WTC11 (cell line): ENCODE data around the gene PTPRH.

Experiments
- TEAD4 ChIP-seq: sonication (generic); formaldehyde crosslinking; IDR thresholded peaks from 2 replicates; pipeline ENCODE4 v1.8.0; 2022; ENCODE audit warnings: mild to moderate bottlenecking, missing genetic modification reagents
- ZNF232 ChIP-seq: sonication (generic); formaldehyde crosslinking; IDR thresholded peaks from 2 replicates; pipeline ENCODE4 v1.8.0; 2022; ENCODE audit warnings: mild to moderate bottlenecking, missing genetic modification reagents
- TF ChIP-seq, protein P1 (sequence below): fragments of 200-600 bp; IDR thresholded peaks from 2 replicates; pipeline ENCODE4 v1.8.0; 2022; ENCODE audit warnings: antibody characterized with exemption

DNA sequence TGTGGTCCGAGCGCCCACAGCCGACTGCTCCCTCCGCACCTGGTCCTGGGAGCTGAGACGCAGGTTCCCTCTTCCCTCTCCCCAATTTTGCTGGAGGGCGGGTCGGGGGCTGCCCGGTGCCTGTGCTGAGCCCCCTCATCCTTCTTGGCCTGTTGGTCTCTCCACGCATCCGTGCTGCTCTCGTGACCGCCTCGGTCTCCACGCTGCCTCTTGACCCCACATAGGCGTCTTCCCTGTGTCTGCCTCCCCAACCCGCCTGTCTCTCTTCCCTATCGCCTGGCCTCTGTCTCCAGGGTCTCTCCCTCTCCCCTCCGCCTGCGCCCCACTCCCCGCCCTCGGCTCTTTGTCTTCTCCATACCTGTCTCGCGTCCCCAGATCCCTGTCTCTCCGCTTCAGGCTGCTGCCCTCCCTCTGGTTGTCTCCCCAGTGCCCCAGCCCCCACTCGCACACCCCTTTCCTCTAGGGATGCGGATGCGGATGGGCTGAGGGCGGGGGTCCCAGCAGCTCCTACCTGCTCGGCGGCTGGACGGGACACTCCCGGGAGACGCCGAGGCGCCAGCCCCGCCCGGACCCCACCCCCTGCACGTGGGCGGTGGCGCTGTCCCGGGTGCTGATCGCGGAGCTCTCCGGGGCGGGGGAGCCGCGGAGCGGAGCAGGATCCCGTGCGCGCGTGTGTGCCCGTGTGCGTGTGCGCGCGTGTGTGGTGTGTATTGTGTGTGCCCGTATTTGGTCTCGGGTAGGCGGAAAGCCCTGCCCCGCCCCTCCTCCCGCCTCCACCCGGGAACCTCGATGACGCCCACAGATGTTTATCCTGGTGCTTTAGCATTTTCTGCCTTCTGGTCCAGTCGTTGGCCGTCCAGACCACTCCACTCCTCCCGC lies 29.5 kb downstream of the PTPRH start, which contains the start of gene SYT5:
- peak; percentile 65; the same call in 1 of the 2 replicates for TF ChIP-seq TEAD4 (CRISPR knock-in tag)
- TF ChIP-seq, protein P1, sequence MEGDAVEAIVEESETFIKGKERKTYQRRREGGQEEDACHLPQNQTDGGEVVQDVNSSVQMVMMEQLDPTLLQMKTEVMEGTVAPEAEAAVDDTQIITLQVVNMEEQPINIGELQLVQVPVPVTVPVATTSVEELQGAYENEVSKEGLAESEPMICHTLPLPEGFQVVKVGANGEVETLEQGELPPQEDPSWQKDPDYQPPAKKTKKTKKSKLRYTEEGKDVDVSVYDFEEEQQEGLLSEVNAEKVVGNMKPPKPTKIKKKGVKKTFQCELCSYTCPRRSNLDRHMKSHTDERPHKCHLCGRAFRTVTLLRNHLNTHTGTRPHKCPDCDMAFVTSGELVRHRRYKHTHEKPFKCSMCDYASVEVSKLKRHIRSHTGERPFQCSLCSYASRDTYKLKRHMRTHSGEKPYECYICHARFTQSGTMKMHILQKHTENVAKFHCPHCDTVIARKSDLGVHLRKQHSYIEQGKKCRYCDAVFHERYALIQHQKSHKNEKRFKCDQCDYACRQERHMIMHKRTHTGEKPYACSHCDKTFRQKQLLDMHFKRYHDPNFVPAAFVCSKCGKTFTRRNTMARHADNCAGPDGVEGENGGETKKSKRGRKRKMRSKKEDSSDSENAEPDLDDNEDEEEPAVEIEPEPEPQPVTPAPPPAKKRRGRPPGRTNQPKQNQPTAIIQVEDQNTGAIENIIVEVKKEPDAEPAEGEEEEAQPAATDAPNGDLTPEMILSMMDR, result no peak
- TF ChIP-seq ZNF232 (CRISPR knock-in tag), result 0 out of 2 replicates have a peak, but pooled peaks have one; percentile 67
